Inferior parietal cortex (tissue), 1 donor: ENCODE results near the gene PRM2.

Experiments used
- DNase-seq: peaks from one replicate; pipeline ENCODE4 v3.0.0-alpha.2; 2016; ENCODE audit errors: extremely low spot score

PRM2 gene

DNA sequence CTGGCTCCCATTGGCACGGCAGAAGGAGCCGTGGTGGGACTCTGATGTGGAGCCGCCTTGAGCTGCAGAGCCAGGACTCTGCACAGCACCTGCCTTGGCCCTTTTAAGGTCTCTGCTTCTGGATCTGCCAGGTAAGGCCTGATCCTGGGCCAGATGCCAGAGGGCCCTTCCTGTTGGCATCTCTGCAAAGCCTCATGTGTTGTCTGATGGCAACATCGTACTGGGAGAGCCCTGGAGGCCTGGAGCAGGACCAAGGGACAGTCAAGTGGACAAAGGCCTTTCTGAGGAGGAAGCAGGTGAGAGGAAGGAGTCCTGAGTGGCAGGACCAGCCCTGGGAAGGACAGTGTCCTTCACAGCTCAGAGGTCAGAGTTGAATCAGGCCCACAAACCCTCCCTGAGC is 46.4 kb downstream of the PRM2 start:
- no peak for DNase-seq

DNA sequence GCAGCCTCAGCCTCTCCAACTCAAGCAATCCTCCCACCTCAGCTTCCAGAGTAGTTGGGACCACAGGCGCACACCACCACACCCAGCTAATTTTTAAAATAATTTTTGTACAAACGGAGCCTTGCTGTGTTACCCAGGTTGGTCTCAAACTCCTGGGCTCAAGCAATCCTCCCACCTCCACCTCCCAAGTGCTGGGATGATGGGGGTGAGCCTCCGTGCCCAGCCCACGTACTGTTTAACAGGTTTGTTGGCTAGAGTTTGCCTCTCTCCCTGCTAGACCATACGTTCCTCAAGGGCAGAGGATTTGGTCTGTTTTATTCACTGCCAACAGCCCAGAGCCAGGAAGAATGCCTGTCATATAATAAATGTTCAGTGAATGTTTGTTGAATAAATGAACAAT is 46.8 kb downstream of the PRM2 start:
- no peak for DNase-seq

DNA sequence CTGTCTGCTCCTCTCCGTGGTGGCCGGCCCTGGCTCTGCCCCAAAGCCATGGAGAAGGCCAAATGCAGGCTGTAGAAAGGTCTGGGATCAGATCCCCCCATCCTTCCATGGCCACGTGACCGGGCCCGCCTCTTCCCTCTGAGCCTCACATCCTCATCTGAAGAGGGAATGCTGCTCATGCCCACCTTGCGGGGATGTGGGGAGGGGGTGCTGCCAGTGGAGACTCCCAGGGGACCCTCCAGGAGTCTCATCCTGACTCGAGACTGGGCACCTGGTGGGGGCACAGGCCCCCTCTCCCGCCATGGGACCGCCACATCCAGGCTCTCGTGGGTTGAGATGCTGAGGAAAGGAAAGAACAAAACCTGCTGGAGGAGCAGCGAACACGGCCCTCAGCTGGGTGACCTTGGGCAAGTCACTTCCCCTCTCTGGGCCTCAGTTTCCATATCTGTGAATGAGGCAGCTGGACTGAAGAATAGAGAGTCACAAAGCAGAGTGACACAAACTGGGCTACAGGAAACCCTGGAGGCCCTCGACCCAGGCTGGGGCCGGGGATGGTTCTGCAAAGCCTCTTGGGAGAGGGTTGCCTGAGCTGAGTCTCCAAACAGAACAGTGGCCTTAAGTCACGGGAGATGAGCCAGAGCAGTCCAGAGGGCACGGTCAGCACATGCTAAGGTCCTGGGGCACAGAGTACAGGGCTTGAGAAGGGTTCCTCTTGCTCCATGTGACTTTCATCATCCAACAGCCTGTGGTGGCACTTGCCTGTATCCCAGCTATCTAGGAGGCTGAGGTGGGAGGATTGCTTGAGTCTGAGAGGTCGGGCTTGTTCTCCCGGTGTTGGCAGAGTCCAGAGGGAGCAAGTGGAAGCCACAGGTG is 50.4 kb downstream of the PRM2 start:
- no peak for DNase-seq
